ENCODE results near the gene MCUB.

Gene MCUB

GRCh38 chr4:109733728-109734127 is 173.7 kb downstream of the MCUB start:
- no peak for DNase-seq

- DNase-seq = no peak
These were observed 175.7 kb downstream of the MCUB start for GRCh38 chr4:109735566-109736365.
